Skin of body (tissue), 2 donors: ENCODE results near the gene MRPL20. TPM values are rescaled to one million over a fixed set of nuclear protein-coding genes. Genes with fewer than 3 reads are reported as not detected.
"Not testable (repeated sequence)": the region's sequence is repeated elsewhere in the genome, so short reads cannot be mapped to it uniquely, and the experiment has no call there.

Experiments
- DNase-seq: peaks from one replicate; lab custom pipeline; 2025; lab: John Stamatoyannopoulos, UW
- total RNA-seq: library from RNA; depleted of rRNA; stranded (reverse); fragments of >200 nt; gene quantifications from one replicate; pipeline ENCODE4 v1.2.3, GENCODE V29; 2014

MRPL20 gene
- total RNA-seq, 1 donor from 2014 or later, result 66.5 TPM

- no peak for DNase-seq
Observed at GRCh38 chr1:1437033-1437903, 30.2 kb upstream of the MRPL20 start.

GRCh38 chr1:1436630-1437032 is 29.5 kb upstream of the MRPL20 start:
- DNase-seq, result no peak

GRCh38 chr1:1435911-1436629 is 29.0 kb upstream of the MRPL20 start:
- DNase-seq, result no peak

- DNase-seq, result peak; percentile 32
Observed at GRCh38 chr1:1435106-1435903, 28.2 kb upstream of the MRPL20 start, which contains the start of gene VWA1. VWA1 (plus strand) TSS chr1:1435690; CDS start chr1:1435749, 59 bp downstream.

GRCh38 chr1:1434824-1435105 is 27.7 kb upstream of the MRPL20 start:
- no peak for DNase-seq

GRCh38 chr1:1434131-1434823 is 27.2 kb upstream of the MRPL20 start:
- DNase-seq, result no peak

- no peak for DNase-seq
Observed at GRCh38 chr1:1433804-1434130, 26.7 kb upstream of the MRPL20 start.

- DNase-seq, result peak; percentile 41
Observed at GRCh38 chr1:1432951-1433803, 26.1 kb upstream of the MRPL20 start.

- peak; percentile 46 for DNase-seq
Observed at GRCh38 chr1:1432274-1432950, 25.3 kb upstream of the MRPL20 start.

- no peak for DNase-seq
Observed at GRCh38 chr1:1431845-1432273, 24.8 kb upstream of the MRPL20 start.

- DNase-seq, result no peak
Observed at GRCh38 chr1:1430992-1431844, 24.1 kb upstream of the MRPL20 start.

- peak; percentile 44 for DNase-seq
Observed at GRCh38 chr1:1430114-1430982, 23.3 kb upstream of the MRPL20 start.

GRCh38 chr1:1429671-1430073 is 22.6 kb upstream of the MRPL20 start:
- no peak for DNase-seq

GRCh38 chr1:1428967-1429366 is 21.9 kb upstream of the MRPL20 start:
- DNase-seq, result not testable (repeated sequence)

GRCh38 chr1:1428174-1428573 is 21.1 kb upstream of the MRPL20 start:
- no peak for DNase-seq

- DNase-seq, result no peak
Observed at GRCh38 chr1:1427820-1428148, 20.7 kb upstream of the MRPL20 start.

- DNase-seq, result no peak
Observed at GRCh38 chr1:1427106-1427819, 20.2 kb upstream of the MRPL20 start.
